ENCODE results near the gene TASOR.

DNA sequence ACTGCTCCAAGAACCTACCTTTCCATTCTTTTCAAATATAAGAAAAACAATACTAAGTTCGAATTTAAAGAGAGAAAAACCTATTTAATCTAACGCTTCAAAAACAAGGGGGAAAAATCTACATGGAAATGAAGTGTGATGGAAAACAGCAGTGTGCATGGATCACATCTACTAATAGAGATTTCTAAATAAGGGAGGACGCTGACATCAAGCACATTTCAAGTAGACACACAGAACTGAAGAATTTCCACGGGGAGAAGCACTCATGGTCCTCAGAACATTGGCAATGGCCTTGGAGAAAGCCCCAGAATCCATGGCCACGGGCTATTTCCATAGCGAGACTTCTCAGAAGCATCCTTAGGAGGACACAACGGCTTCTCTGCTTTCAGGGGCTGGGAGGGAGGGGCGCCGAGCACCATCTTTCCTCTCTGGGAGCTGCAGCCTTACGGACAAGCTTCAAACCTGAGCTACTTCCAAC is 1.0 kb downstream of the TASOR start:
- no peak for TF ChIP-seq CTCF (IDR thresholded peaks at IDR 0.05; ENCODE audit: control extremely low read depth in 1 of 3, insufficient read depth in 1 of 3, low read depth in 1 of 3, low read length in 3 of 3)
- TF ChIP-seq TEAD4 (IDR thresholded peaks at IDR 0.05; ENCODE audit: low read depth, low read length) = no peak

All from H1 (cell line).